Adipocyte (in vitro differentiated cells): Measurements from ENCODE around the gene RNLS.
A peak's percentile ranks its signal among the peaks of the same experiment; 100 is the strongest.

Source experiments
- DNase-seq: peaks from one replicate; pipeline ENCODE4 v3.0.0-alpha.2; 2015; ENCODE audit warnings: low read depth
- H3K27me3 ChIP-seq: replicated peaks from 2 replicates; pipeline ENCODE4 v1.7.0; 2013; ENCODE audit warnings: mild to moderate bottlenecking, low read length, moderate library complexity; ENCODE audit not compliant: control insufficient read depth, insufficient read depth
- H3K36me3 ChIP-seq: 2 replicates; pipeline ENCODE4 v1.7.0; 2013; ENCODE audit warnings: low read length, mild to moderate bottlenecking, moderate library complexity; ENCODE audit not compliant: control insufficient read depth, insufficient read depth, severe bottlenecking
- H3K4me1 ChIP-seq: 2 replicates; pipeline ENCODE4 v1.7.0; 2013; ENCODE audit warnings: mild to moderate bottlenecking, low read length, moderate library complexity; ENCODE audit not compliant: control insufficient read depth, insufficient read depth
- H3K4me3 ChIP-seq: 2 replicates; pipeline ENCODE4 v1.7.0; 2013; ENCODE audit warnings: mild to moderate bottlenecking, low read length, moderate library complexity
- H3K9ac ChIP-seq: 2 replicates; pipeline ENCODE4 v1.7.0; 2013; ENCODE audit warnings: mild to moderate bottlenecking, low read length, moderate library complexity
- H3K9me3 ChIP-seq: 2 replicates; pipeline ENCODE4 v1.7.0; 2013; ENCODE audit warnings: mild to moderate bottlenecking, low read length, moderate library complexity; ENCODE audit not compliant: control insufficient read depth

The RNLS gene

GRCh38 chr10:88456730-88457129 is 126.4 kb downstream of the RNLS start:
- peak overlapping the region; percentile 21 for H3K4me3 ChIP-seq
- no peaks in the 10 kb centered on the region for H3K36me3 ChIP-seq
- H3K9ac ChIP-seq = peak overlapping the region; percentile 73
- H3K4me1 ChIP-seq = peaks cover 25% of the 10 kb centered on the region
- H3K9me3 ChIP-seq = no peaks in the 10 kb centered on the region
- H3K27me3 ChIP-seq = no peaks in the 10 kb centered on the region
- peak; percentile 93 for DNase-seq

- peak; percentile 81 for DNase-seq
- Histone ChIP-seq H3K4me1 (peaks cover 25% of the 10 kb centered on the region), H3K4me3 (no peak overlapping the region), H3K27me3 (no peaks in the 10 kb centered on the region), H3K9me3 (no peaks in the 10 kb centered on the region), H3K36me3 (no peaks in the 10 kb centered on the region), H3K9ac (peak overlapping the region; percentile 54)
These were observed 127.3 kb downstream of the RNLS start for GRCh38 chr10:88455831-88456230.

GRCh38 chr10:88450201-88450600 is 132.9 kb downstream of the RNLS start:
- H3K36me3 ChIP-seq = no peaks in the 10 kb centered on the region
- no peak overlapping the region for H3K4me3 ChIP-seq
- no peak for DNase-seq
- H3K9ac ChIP-seq = peak overlapping the region; percentile 1
- no peaks in the 10 kb centered on the region for H3K27me3 ChIP-seq
- H3K9me3 ChIP-seq = no peaks in the 10 kb centered on the region
- H3K4me1 ChIP-seq = peaks cover 8% of the 10 kb centered on the region

GRCh38 chr10:88442716-88443115 is 140.4 kb downstream of the RNLS start:
- Histone ChIP-seq H3K9me3 (no peaks in the 10 kb centered on the region), H3K4me3 (peak overlapping the region; percentile 56), H3K27me3 (no peaks in the 10 kb centered on the region), H3K36me3 (no peaks in the 10 kb centered on the region), H3K9ac (peak overlapping the region; percentile 70), H3K4me1 (peaks cover 39% of the 10 kb centered on the region)
- DNase-seq = peak; percentile 63

GRCh38 chr10:88440541-88440940 is 142.6 kb downstream of the RNLS start:
- Histone ChIP-seq H3K9ac (no peak overlapping the region), H3K9me3 (no peaks in the 10 kb centered on the region), H3K4me1 (peaks cover 47% of the 10 kb centered on the region), H3K4me3 (no peak overlapping the region), H3K36me3 (no peaks in the 10 kb centered on the region), H3K27me3 (no peaks in the 10 kb centered on the region)
- no peak for DNase-seq

- Histone ChIP-seq H3K9ac (no peak overlapping the region), H3K4me3 (no peak overlapping the region), H3K36me3 (no peaks in the 10 kb centered on the region), H3K27me3 (no peaks in the 10 kb centered on the region), H3K9me3 (no peaks in the 10 kb centered on the region), H3K4me1 (peaks cover 47% of the 10 kb centered on the region)
- DNase-seq = no peak
These were observed 143.2 kb downstream of the RNLS start for GRCh38 chr10:88439932-88440331.

- no peaks in the 10 kb centered on the region for H3K36me3 ChIP-seq
- H3K27me3 ChIP-seq = no peaks in the 10 kb centered on the region
- H3K9ac ChIP-seq = no peak overlapping the region
- DNase-seq = no peak
- no peak overlapping the region for H3K4me3 ChIP-seq
- H3K9me3 ChIP-seq = no peaks in the 10 kb centered on the region
- H3K4me1 ChIP-seq = peaks cover 49% of the 10 kb centered on the region
These were observed 145.7 kb downstream of the RNLS start for GRCh38 chr10:88437411-88437810.

GRCh38 chr10:88433565-88434186 is 149.4 kb downstream of the RNLS start:
- H3K27me3 ChIP-seq = no peaks in the 10 kb centered on the region
- no peak for DNase-seq
- peaks cover 8% of the 10 kb centered on the region for H3K9me3 ChIP-seq
- peaks cover 27% of the 10 kb centered on the region for H3K4me1 ChIP-seq
- no peaks in the 10 kb centered on the region for H3K36me3 ChIP-seq
- H3K9ac ChIP-seq = no peak overlapping the region
- H3K4me3 ChIP-seq = no peak overlapping the region

- no peak overlapping the region for H3K4me3 ChIP-seq
- no peak for DNase-seq
These were observed 152.0 kb downstream of the RNLS start for GRCh38 chr10:88431103-88431502.

GRCh38 chr10:88428976-88429375 is 154.1 kb downstream of the RNLS start:
- no peaks in the 10 kb centered on the region for H3K36me3 ChIP-seq
- no peak overlapping the region for H3K9ac ChIP-seq
- H3K27me3 ChIP-seq = no peaks in the 10 kb centered on the region
- H3K9me3 ChIP-seq = peaks cover 8% of the 10 kb centered on the region
- H3K4me1 ChIP-seq = peaks cover 23% of the 10 kb centered on the region
- no peak for DNase-seq
- no peak overlapping the region for H3K4me3 ChIP-seq

More at GRCh38 chr10:88431103-88431502, 152.0 kb downstream of the RNLS start:
- Histone ChIP-seq H3K4me1 (peaks cover 27% of the 10 kb centered on the region), H3K9me3 (peaks cover 8% of the 10 kb centered on the region), H3K27me3 (no peaks in the 10 kb centered on the region), H3K36me3 (no peaks in the 10 kb centered on the region), H3K9ac (no peak overlapping the region)

- Histone ChIP-seq H3K4me1 (peaks cover 18% of the 10 kb centered on the region), H3K9ac (no peak overlapping the region), H3K4me3 (peak overlapping the region; percentile 49), H3K36me3 (no peaks in the 10 kb centered on the region), H3K9me3 (peaks cover 8% of the 10 kb centered on the region), H3K27me3 (no peaks in the 10 kb centered on the region)
- peak; percentile 46 for DNase-seq
These were observed 154.7 kb downstream of the RNLS start for GRCh38 chr10:88428442-88428841.

- H3K36me3 ChIP-seq = no peaks in the 10 kb centered on the region
- peaks cover 4% of the 10 kb centered on the region for H3K9me3 ChIP-seq
- H3K4me3 ChIP-seq = no peak overlapping the region
- DNase-seq = no peak
- no peak overlapping the region for H3K9ac ChIP-seq
- H3K27me3 ChIP-seq = no peaks in the 10 kb centered on the region
- H3K4me1 ChIP-seq = peaks cover 17% of the 10 kb centered on the region
These were observed 156.1 kb downstream of the RNLS start for GRCh38 chr10:88427024-88427423.
